Measurements from ENCODE around the gene LGALSL.
"Not testable (repeated sequence)": the region's sequence is repeated elsewhere in the genome, so short reads cannot be mapped to it uniquely, and the experiment has no call there.

Gene LGALSL

DNA sequence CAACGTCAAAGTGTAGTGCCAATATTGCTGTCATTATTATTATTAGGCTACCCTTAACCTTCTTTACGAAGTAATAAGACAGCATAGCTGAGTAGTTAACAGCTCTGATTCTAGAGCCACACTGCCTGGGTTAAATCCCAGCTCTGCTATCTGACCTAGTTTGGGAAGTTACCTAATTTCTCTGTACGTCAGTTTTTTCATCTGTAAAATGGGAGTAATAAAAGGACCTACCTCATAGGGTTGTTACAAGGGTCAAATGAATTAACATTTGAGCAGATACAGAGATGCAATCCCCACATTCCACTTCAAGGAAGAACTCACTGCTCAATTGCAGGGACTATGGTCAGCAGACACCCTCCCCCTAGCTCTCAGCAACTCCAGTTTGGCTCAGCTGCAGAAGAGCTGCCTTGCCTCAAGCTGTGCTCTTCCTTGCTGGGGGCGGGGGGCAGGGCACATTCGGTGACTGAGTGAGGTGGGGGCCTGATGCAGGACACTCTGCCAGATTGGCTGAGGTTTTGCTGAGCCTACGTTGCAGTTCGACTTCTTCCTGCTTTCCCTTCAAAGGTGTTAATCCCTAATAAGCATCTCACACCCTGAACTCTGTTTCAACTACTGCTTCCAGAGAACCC is 11.0 kb upstream of the LGALSL start:
- no peak for DNase-seq (ENCODE audit: low read depth in 2 of 2)

DNA sequence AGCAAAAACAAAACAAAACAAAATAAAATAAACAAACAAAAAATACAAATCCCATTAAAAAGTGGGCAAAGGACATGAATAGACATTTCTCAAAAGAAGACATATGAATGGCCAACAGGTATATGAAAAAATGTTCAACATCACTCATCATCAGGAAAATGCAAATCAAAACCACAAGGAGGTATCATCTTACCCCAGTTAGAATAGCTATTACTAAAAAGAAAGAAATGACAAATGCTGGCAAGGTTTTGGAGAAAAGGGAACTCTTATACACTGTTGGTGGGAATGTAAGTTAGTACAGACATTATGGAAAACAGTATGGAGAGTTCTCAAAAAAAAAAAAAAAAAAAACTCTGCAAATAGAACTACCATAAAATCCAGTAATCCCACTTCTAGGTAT is 8.0 kb upstream of the LGALSL start:
- DNase-seq (ENCODE audit: low read depth in 2 of 2), result not testable (repeated sequence)

DNA sequence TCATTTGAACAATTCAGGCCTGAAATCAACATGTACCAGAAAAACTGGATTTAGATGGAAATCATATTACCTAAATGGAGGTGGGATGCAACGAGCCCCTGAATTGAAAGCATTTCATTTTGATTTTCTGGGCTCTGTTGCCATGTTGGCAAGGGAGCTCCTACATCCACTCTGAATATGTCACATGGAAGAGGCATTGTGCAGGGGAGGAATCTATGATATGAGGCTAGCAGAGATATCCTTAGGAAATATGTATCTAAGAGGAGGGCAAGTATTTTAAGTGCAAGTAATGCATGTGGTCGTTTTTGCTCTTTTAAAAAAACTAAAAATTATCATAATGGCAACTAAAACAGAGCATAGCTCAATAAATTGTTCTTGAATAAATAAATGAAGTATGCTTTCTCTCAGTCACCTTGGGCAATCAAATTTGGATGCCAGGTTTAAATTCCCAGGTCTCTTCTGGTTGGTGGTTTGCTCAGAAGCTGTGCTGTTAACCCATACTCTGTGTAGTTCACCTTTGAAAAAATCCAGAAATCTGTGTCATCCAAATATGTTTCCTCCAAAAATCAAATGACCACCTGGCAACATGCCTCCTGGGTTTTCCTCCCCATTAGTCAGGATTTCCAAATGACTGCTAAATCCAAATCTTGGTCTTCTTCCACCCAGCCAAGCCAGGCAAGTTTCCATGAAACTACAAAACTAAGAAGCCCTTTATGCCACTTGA is 6.5 kb upstream of the LGALSL start:
- no peak for DNase-seq (ENCODE audit: low read depth in 2 of 2)

DNA sequence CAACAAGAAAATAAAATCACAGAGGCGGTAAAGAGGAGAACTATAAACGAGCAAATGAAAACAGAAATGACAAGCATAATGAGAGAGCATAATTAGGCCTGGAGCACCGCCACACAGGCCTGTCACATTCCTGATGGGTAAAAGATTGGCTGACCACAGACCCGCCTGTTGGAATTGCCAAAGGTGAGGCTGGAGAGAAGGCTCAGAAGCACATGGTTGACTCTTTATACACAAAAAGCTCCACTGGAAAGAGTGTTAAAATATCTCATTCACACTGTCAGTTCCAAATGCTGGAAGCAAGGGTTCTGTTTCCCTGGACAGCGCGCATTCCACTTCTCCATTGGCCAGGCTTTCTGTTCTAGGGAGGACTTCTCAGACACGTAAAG is 5.9 kb upstream of the LGALSL start:
- no peak for DNase-seq (ENCODE audit: low read depth in 2 of 2)

GRCh38 chr2:64451051-64451450 is 2.9 kb upstream of the LGALSL start:
- no peak for DNase-seq (ENCODE audit: low read depth in 2 of 2)

DNA sequence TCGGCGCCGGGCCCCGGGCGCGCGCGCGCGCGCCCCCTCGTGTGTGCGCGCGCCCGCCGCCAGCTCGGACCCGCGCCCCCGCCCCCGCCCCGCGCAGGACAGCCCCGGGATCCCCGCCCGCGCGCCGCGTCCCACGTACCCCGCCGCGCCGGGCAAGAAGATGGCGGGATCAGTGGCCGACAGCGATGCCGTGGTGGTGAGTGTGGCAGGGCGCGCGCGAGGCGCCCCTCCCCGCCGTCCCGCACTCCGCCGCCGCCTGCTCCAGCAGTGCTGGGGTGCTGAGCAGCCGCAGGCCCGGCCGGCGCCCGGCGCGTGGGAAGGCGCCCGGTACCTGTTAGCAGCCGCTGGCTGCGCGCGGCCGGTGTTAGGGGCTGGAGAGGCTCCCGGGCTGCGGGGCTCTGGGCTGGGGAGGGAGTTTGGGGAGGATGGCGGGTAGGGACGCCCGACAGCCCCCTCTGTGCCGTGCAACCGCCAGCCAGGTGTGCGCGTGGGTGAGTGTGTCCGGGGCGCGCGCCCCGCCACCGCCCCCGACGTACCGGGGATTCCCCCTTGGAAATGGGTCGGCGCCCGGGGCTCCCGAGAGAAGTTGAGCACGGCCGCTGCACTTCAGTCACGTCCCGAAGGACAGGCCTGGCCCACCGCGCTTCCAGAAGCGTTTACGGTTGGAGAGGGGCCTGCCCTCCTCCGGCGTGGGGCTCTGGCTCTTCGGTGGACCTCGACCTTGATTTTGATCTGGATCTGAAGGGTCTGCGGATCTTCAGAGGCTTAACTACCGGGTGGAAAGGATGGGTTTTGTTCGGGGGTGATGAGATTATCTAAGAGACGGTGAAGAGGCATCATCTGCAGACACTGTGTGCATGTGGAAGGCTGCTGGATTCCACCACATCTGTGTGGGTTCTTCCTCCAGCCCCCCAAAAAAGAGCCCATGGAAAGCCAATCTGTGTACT is 697 bp downstream of the LGALSL start:
- peak; percentile 12 to 30 for DNase-seq (ENCODE audit: low read depth in 2 of 2)

DNA sequence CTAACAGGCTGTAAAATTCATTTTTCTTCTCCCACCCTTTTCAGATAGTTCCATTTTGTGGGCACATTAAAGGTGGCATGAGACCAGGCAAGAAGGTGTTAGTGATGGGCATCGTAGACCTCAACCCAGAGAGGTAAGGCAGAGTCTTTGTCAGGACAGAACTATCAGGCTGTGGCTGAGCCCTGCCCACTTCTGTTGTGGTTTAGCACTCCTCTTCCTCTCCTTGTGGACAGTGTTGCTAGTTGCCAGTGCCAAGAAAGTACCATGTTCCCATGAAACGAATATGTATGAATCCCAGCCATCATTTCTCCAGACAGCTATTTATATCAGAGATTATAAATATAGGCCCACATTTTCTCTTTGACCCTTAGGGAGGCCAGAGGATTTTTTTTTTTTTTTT is 1.6 kb downstream of the LGALSL start:
- DNase-seq (ENCODE audit: low read depth in 2 of 2), result no peak

GRCh38 chr2:64456293-64456692 is 2.3 kb downstream of the LGALSL start:
- no peak for DNase-seq (ENCODE audit: low read depth in 2 of 2)

- DNase-seq (ENCODE audit: low read depth in 2 of 2), result no peak
Measured at GRCh38 chr2:64457524-64457923, 3.6 kb downstream of the LGALSL start.

- DNase-seq (ENCODE audit: low read depth in 2 of 2), result no peak
Measured at GRCh38 chr2:64459575-64459974, 5.6 kb downstream of the LGALSL start.

DNA sequence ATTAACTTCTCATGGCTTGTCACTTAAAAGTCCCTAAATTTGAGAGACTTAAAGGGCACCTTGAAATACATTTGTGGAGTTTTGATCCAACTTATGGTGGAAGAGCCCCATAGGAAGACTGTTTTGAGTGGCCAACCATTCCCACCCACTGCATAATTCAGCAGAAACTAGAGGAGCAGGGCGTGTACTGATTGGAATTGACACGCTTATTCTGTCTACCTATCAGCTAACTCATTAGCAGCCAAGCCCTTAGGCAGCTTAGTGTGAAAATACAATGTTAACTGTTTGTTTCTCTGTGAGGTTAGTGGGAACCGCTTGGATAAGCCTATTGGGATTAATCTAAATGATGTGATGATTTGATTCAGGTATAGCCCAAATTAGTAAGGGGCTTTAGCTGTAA is 6.4 kb downstream of the LGALSL start:
- DNase-seq (ENCODE audit: low read depth in 2 of 2), result no peak

- DNase-seq (ENCODE audit: low read depth in 2 of 2), result no peak
Measured at GRCh38 chr2:64461271-64462058, 7.5 kb downstream of the LGALSL start.

DNA sequence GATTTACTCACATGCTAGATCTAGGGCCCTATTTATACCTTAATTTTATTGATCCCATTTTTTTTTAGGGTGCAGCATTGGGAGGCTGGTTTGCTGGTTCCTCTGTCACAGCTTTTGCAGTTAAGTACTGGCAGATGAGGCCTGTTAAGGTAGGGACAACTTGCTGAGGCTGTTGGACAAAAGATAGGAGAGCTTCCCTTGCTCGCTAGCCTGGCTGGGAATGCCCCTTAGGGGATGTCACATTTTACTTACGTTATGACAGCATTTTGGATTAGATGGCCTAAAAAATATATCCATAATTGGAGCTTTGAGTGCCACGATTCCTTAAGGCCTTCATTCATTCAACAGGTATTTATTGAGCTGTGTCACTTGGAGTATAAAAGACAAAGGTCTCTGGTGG is 8.2 kb downstream of the LGALSL start:
- no peak for DNase-seq (ENCODE audit: low read depth in 2 of 2)

GRCh38 chr2:64462940-64463700 is 9.2 kb downstream of the LGALSL start:
- no peak for DNase-seq (ENCODE audit: low read depth in 2 of 2)

GRCh38 chr2:64463781-64464180 is 9.8 kb downstream of the LGALSL start:
- no peak for DNase-seq (ENCODE audit: low read depth in 2 of 2)

DNA sequence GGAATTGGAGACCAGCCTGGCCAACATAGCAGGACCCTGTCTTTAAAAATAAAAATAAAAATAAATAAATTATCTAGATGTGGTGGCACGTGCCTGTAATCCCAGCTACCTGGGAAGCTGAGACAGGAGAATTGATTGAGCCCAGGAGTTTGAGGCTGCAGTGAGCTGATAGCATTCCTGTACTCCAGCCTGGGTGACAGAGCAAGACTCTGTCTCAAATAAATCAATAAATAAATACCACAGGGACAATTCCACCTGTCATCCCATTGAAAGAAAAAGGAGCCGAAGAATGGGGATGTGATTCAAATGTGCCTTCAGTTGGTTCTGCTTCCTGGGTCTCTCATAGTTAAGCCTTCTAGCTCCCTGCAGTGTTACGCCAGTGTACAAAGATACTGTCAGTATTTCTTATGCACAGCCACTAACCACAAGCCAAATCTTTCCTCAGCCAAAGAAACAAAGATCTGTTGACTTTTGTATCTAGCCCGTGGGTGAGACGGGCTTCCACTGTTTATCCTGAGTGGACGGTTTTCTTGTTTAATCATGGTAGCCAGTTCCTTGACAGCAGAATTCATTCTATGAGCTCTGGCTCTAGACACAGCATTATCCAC is 12.6 kb downstream of the LGALSL start:
- DNase-seq (ENCODE audit: low read depth in 2 of 2), result no peak

GRCh38 chr2:64467096-64467843 is 13.3 kb downstream of the LGALSL start:
- no peak for DNase-seq (ENCODE audit: low read depth in 2 of 2)

GRCh38 chr2:64469261-64469660 is 15.3 kb downstream of the LGALSL start:
- no peak for DNase-seq (ENCODE audit: low read depth in 2 of 2)

GRCh38 chr2:64470071-64470470 is 16.1 kb downstream of the LGALSL start:
- no peak for DNase-seq (ENCODE audit: low read depth in 2 of 2)

- DNase-seq (ENCODE audit: low read depth in 2 of 2), result no peak
Measured at GRCh38 chr2:64470766-64471295, 16.9 kb downstream of the LGALSL start.

Measured in stimulated activated CD8-positive, alpha-beta memory T cell treated with anti-CD3 and anti-CD28 coated beads, Interleukin-2, amount 100 ng/mL, for 48 hours (primary cell).